ENCODE measurements around the gene MSH5.

MSH5 gene

DNA sequence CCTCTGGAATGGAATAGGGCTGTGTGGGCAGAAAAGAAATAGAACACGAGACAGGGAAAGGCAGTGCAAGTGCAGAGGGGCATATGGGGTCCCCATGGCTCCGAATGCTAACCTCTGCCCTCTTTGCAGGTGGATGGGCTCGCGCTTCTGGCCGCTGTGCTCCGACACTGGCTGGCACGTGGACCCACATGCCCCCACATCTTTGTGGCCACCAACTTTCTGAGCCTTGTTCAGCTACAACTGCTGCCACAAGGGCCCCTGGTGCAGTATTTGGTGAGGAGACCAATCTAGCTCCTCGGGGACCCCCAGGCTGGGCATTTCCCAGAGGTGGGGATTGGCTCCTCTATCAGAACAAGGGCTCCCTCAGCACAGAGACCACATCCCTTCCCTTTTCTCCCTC, 21.5 kb downstream of the MSH5 start:
- H2AFZ ChIP-seq (ENCODE audit: low read depth, low read length, severe bottlenecking): no peak overlapping the region
- no peak overlapping the region for H3K4me2 ChIP-seq (ENCODE audit: low read depth, low read length, poor library complexity, severe bottlenecking)
- no peaks in the 10 kb centered on the region for H3K79me2 ChIP-seq (ENCODE audit: insufficient read depth, low read length)
- peaks cover 8% of the 10 kb centered on the region for H3F3A ChIP-seq (ENCODE audit: insufficient read depth)
- H3K4me3 ChIP-seq (ENCODE audit: insufficient read depth, low read length, poor library complexity, severe bottlenecking): no peak overlapping the region
- H3K27ac ChIP-seq (ENCODE audit: low read depth, low read length): no peak overlapping the region
- no peak overlapping the region for H3K9ac ChIP-seq (ENCODE audit: low read length)
- H3K27me3 ChIP-seq (ENCODE audit: low read length): no peaks in the 10 kb centered on the region
- no peaks in the 10 kb centered on the region for H3K9me3 ChIP-seq (ENCODE audit: insufficient read depth, low read length)
- no peak for TF ChIP-seq EZH2phosphoT487 (conservative IDR thresholded peaks at IDR 0.05; ENCODE audit: low read length)
- TF ChIP-seq, protein P1, sequence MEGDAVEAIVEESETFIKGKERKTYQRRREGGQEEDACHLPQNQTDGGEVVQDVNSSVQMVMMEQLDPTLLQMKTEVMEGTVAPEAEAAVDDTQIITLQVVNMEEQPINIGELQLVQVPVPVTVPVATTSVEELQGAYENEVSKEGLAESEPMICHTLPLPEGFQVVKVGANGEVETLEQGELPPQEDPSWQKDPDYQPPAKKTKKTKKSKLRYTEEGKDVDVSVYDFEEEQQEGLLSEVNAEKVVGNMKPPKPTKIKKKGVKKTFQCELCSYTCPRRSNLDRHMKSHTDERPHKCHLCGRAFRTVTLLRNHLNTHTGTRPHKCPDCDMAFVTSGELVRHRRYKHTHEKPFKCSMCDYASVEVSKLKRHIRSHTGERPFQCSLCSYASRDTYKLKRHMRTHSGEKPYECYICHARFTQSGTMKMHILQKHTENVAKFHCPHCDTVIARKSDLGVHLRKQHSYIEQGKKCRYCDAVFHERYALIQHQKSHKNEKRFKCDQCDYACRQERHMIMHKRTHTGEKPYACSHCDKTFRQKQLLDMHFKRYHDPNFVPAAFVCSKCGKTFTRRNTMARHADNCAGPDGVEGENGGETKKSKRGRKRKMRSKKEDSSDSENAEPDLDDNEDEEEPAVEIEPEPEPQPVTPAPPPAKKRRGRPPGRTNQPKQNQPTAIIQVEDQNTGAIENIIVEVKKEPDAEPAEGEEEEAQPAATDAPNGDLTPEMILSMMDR (IDR thresholded peaks at IDR 0.05; ENCODE audit: insufficient read depth, low read length, poor library complexity, severe bottlenecking): no peak
- peaks cover 8% of the 10 kb centered on the region; the same call in 1 of the 2 replicates for H3K36me3 ChIP-seq (ENCODE audit: low read length)
- H3K9me2 ChIP-seq (replicated peaks; ENCODE audit: insufficient read depth, low read length): no peaks in the 10 kb centered on the region
- no peaks in the 10 kb centered on the region for H4K20me1 ChIP-seq (ENCODE audit: low read depth, low read length)

DNA sequence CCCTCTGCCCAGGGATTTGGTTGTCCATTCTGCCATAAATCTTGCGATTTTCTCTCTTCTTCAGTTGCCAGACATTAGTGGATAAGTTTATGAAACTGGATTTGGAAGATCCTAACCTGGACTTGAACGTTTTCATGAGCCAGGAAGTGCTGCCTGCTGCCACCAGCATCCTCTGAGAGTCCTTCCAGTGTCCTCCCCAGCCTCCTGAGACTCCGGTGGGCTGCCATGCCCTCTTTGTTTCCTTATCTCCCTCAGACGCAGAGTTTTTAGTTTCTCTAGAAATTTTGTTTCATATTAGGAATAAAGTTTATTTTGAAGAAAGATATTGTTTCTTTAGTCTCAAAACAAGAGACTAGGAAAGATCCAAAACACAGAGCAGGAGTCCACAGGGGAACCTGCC, 22.6 kb downstream of the MSH5 start, which contains the start of gene SAPCD1:
TSS of gene SAPCD1 (plus strand) at position 301 of the 400 bp plus-strand sequence. CDS start 399 bp downstream, outside the sequence.
- no peak within 1 kb of the TSS for H3K27ac ChIP-seq (ENCODE audit: low read depth, low read length)
- no peaks in the 10 kb centered on the region for H3K9me3 ChIP-seq (ENCODE audit: insufficient read depth, low read length)
- H4K20me1 ChIP-seq (ENCODE audit: low read depth, low read length): no peaks in the 10 kb centered on the region
- H3K9me2 ChIP-seq (replicated peaks; ENCODE audit: insufficient read depth, low read length): no peaks in the 10 kb centered on the region
- no peak for TF ChIP-seq EZH2phosphoT487 (conservative IDR thresholded peaks at IDR 0.05; ENCODE audit: low read length)
- TF ChIP-seq, protein P1 (IDR thresholded peaks at IDR 0.05; ENCODE audit: insufficient read depth, low read length, poor library complexity, severe bottlenecking): no peak
- no peaks in the 10 kb centered on the region for H3K79me2 ChIP-seq (ENCODE audit: insufficient read depth, low read length)
- no peaks in the 10 kb centered on the region for H3K27me3 ChIP-seq (ENCODE audit: low read length)
- no peak within 1 kb of the TSS for H2AFZ ChIP-seq (ENCODE audit: low read depth, low read length, severe bottlenecking)
- no peak within 1 kb of the TSS for H3K9ac ChIP-seq (ENCODE audit: low read length)
- H3K4me2 ChIP-seq (ENCODE audit: low read depth, low read length, poor library complexity, severe bottlenecking): no peak within 1 kb of the TSS
- H3K36me3 ChIP-seq (ENCODE audit: low read length): peaks cover 8% of the 10 kb centered on the region; the same call in 1 of the 2 replicates
- H3F3A ChIP-seq (ENCODE audit: insufficient read depth): peaks cover 8% of the 10 kb centered on the region
- H3K4me3 ChIP-seq (ENCODE audit: insufficient read depth, low read length, poor library complexity, severe bottlenecking): no peak within 1 kb of the TSS

DNA sequence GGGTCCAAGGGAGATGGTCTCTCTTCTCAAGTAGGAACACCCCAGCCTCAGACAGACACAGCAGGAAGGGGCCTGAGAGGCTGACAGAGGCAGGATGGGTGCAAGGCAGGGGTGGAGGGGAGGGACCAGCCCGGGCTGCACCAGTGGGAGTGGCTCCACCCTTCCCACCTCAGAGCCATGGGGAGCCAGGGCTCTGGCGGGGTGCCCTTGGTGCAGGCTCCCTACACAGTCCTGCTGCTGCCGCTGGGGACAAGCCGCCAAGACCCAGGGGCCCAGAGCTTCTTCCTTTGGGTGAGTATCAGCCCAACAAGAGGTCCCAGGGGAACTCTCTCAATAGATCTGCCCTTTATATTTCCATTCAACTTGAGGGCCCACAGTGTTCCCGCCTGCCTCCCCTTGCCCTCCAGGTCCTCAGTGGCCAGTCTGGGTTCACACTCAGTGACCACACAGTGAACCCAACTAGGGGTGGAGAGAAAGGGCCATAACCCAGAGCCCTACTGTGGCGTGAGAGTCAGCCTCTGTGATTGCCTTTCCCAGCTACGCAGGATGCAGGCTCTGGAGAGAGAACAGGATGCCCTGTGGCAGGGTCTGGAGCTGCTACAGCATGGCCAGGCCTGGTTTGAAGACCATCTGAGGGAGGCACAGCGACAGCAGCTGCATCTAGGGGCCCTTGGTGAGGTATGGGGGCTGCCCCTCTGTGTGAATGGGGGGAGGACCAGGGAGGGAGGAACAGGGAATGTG, 23.2 kb downstream of the MSH5 start:
- Histone ChIP-seq H3K79me2 (ENCODE audit: insufficient read depth, low read length) (no peaks in the 10 kb centered on the region), H4K20me1 (ENCODE audit: low read depth, low read length) (no peaks in the 10 kb centered on the region), H3K9me2 (replicated peaks; ENCODE audit: insufficient read depth, low read length) (no peaks in the 10 kb centered on the region), H3K4me2 (ENCODE audit: low read depth, low read length, poor library complexity, severe bottlenecking) (no peak overlapping the region), H3K36me3 (ENCODE audit: low read length) (peaks cover 8% of the 10 kb centered on the region; the same call in 1 of the 2 replicates), H3F3A (ENCODE audit: insufficient read depth) (peaks cover 8% of the 10 kb centered on the region), H2AFZ (ENCODE audit: low read depth, low read length, severe bottlenecking) (no peak overlapping the region), H3K9me3 (ENCODE audit: insufficient read depth, low read length) (no peaks in the 10 kb centered on the region), H3K9ac (ENCODE audit: low read length) (no peak overlapping the region), H3K27ac (ENCODE audit: low read depth, low read length) (no peak overlapping the region), H3K4me3 (ENCODE audit: insufficient read depth, low read length, poor library complexity, severe bottlenecking) (no peak overlapping the region), H3K27me3 (ENCODE audit: low read length) (no peaks in the 10 kb centered on the region)
- TF ChIP-seq, protein P1 (IDR thresholded peaks at IDR 0.05; ENCODE audit: insufficient read depth, low read length, poor library complexity, severe bottlenecking): no peak
- no peak for TF ChIP-seq EZH2phosphoT487 (conservative IDR thresholded peaks at IDR 0.05; ENCODE audit: low read length)

Measured in SU-DHL-6 (cell line).